Left lung (tissue), 10 donors: Measurements from ENCODE around the gene ARHGDIA. TPM values are rescaled to one million over a fixed set of nuclear protein-coding genes. Genes with fewer than 3 reads are reported as not detected.
A peak's percentile ranks its signal among the peaks of the same experiment; 100 is the strongest.

ENCODE experiments used
- ATAC-seq: fragments of 200-7000 bp; cut with Tn5 transposase; one replicate; pipeline ENCODE4 v1.9.1; 2020; ENCODE audit warnings: moderate library complexity
- DNase-seq, 4 donors: peaks; one replicate each; pipeline ENCODE4 v3.0.0-alpha.2; 2013 to 2020
- H3K27ac ChIP-seq, 2 donors: fragments of 200-600 bp; sonication (generic) in 1 of 2; one replicate each; pipeline versions ENCODE4 v1.5.0 to v1.8.0; 2020 to 2021
- H3K27me3 ChIP-seq, 2 donors: fragments of 200-600 bp; sonication (generic) in 1 of 2; one replicate each; pipeline versions ENCODE4 v1.5.0 to v1.8.0; 2020 to 2021
- H3K36me3 ChIP-seq, 2 donors: fragments of 200-600 bp; sonication (generic) in 1 of 2; one replicate each; pipeline versions ENCODE4 v1.5.0 to v1.8.0; 2020 to 2021
- H3K4me1 ChIP-seq, 2 donors: fragments of 200-600 bp; one replicate each; pipeline ENCODE4 v1.8.0; 2021
- H3K4me3 ChIP-seq, 2 donors: fragments of 200-600 bp; sonication (generic) in 1 of 2; one replicate each; pipeline versions ENCODE4 v1.5.0 to v1.8.0; 2020 to 2021; ENCODE audit warnings: mild to moderate bottlenecking in 1 of 2
- H3K9me3 ChIP-seq, 2 donors: fragments of 200-600 bp; sonication (generic) in 1 of 2; one replicate each; pipeline versions ENCODE4 v1.5.0 to v1.8.0; 2020 to 2021
- intact Hi-C, 2 donors: fragments of 100-400 bp; cut with DNase I; formaldehyde crosslinking; loops; one replicate each; pipeline versions ENCODE4 v1.11.2 to v1.14.2; 2022
- polyA plus RNA-seq, 6 donors: library from polyadenylated mRNA; unstranded; fragments of 120-200 nt; gene quantifications; one replicate each; pipeline ENCODE4 v1.2.1, GENCODE V29; 2013; ENCODE audit not compliant: insufficient read length in 6 of 6
- total RNA-seq, 2 donors: library from RNA; stranded (reverse); fragmentation: NEBNext Ultra II Directional; extraction: Animal tissue kit (Norgen Biotek cat#: 25700); gene quantifications; one replicate each; pipeline ENCODE4 v1.2.1, GENCODE V29; 2021
- TF ChIP-seq, protein P1 (sequence below), 2 donors: fragments of 200-600 bp; sonication (generic) in 1 of 2; IDR thresholded peaks; one replicate each; pipeline versions ENCODE4 v1.5.0 to v1.8.0; 2021; ENCODE audit warnings: antibody characterized with exemption in 2 of 2
- donor health status: DM: no; HTN: yes; CAD: no.
- donor health status: DM: no; HTN: no; CAD: no.

The ARHGDIA gene
- total and polyA plus RNA-seq, 8 donors = 139 to 481 (median 194) TPM

DNA sequence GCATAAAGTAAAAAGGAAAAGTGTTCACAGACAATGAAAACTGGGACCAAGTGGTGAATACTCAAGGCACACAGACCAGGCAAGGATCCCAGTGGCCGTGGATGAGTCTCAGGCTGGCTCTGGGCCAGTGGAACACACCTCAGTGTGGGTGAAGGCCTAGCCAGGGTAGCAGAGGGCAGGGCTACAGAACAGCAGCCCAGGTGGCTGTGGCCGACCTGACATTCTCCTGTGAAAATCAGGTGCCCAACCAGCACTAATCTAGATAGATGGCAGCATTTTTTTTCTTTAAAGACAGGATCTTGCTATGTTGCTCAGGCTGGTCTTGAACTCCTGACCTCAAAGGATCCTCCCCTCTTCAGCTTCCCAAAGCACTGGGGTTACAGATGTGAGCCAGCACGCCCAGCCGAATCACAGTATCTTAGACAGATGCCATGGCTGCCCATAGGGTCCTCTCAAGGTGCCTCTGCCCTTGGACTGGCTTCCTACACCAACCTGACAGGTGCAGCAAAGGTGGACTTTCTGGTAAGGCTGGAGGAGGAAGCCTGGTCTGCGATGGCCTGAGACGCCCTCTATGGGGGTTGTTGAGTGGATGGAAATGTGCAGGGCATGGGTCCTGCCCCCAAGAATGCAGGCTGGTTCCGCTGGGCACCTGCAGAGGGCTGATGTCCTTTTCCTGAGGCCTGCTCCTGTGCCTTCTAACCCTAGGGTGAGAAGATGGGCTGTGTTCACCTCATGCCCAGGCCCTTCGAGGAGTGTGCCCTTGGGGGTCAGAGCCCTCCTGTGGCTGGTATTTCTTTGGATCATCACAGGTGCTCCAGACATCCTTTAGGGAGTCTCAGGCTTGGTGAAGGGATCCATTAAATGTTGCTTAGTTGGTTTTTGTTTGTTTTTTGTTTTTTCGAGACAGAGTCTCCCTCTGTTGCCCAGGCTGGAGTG is 7.0 kb downstream of the ARHGDIA start:
- no peaks in the 10 kb centered on the region for H3K9me3 ChIP-seq
- intact Hi-C loops = no loop called here
- DNase-seq (no peak), ATAC-seq (no peak)
- H3K4me1 ChIP-seq = peaks cover 14 to 85% of the 10 kb centered on the region in 2 donors
- peaks cover 4 to 42% of the 10 kb centered on the region in 2 donors for H3K36me3 ChIP-seq
- TF ChIP-seq, protein P1, sequence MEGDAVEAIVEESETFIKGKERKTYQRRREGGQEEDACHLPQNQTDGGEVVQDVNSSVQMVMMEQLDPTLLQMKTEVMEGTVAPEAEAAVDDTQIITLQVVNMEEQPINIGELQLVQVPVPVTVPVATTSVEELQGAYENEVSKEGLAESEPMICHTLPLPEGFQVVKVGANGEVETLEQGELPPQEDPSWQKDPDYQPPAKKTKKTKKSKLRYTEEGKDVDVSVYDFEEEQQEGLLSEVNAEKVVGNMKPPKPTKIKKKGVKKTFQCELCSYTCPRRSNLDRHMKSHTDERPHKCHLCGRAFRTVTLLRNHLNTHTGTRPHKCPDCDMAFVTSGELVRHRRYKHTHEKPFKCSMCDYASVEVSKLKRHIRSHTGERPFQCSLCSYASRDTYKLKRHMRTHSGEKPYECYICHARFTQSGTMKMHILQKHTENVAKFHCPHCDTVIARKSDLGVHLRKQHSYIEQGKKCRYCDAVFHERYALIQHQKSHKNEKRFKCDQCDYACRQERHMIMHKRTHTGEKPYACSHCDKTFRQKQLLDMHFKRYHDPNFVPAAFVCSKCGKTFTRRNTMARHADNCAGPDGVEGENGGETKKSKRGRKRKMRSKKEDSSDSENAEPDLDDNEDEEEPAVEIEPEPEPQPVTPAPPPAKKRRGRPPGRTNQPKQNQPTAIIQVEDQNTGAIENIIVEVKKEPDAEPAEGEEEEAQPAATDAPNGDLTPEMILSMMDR (IDR thresholded peaks at IDR 0.05) = no peak
- H3K4me3 ChIP-seq = no peak overlapping the region
- H3K27ac ChIP-seq = peak overlapping the region in 1 of 2 donors; percentile 34
- H3K27me3 ChIP-seq = no peaks in the 10 kb centered on the region

DNA sequence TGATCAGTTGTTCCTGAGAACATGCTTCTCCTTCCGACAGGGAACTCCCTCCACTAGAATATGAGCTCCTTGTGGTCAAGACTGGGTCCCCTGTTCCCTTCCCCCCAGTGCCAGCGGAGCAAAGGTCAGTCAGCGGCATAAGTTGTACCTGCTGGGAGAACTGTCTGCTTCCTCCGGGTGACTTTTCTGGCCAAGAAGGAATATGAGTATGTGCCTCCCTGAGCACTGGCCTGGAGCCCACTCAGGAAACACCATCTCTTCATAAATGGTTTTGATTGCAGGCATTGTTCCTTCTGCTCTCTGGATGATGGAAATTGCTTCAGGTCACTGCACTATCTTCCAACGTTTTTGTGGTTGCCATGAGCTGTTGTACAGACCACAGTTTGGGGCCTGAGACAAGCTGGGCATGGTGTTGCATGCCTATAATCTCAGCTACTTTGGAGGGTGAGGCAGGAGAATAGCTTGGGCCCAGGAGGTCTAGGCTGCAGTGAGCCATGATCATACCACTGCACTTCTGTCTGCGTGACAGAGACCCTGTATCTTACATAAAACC is 7.9 kb downstream of the ARHGDIA start:
- Histone ChIP-seq H3K9me3 (no peaks in the 10 kb centered on the region), H3K36me3 (peaks cover 0 to 42% of the 10 kb centered on the region in 2 donors), H3K27me3 (no peaks in the 10 kb centered on the region), H3K4me3 (no peak overlapping the region), H3K4me1 (peaks cover 19 to 85% of the 10 kb centered on the region in 2 donors), H3K27ac (peak overlapping the region in 1 of 2 donors; percentile 34)
- ATAC-seq (no peak), DNase-seq (no peak)
- intact Hi-C loops = no loop called here
- TF ChIP-seq, protein P1 (IDR thresholded peaks at IDR 0.05) = no peak

- peak overlapping the region; percentile 93 to 97 for H3K4me3 ChIP-seq
- peak overlapping the region; percentile 93 to 98 for H3K27ac ChIP-seq
- H3K4me1 ChIP-seq = peaks cover 18 to 85% of the 10 kb centered on the region in 2 donors
- DNase-seq (peak; percentile 98 to 100 (median 100)), ATAC-seq (peak; percentile 94)
- no peaks in the 10 kb centered on the region for H3K27me3 ChIP-seq
- TF ChIP-seq, protein P1 (IDR thresholded peaks at IDR 0.05) = peak in 1 of 2 donors; percentile 11
- peaks cover 0 to 44% of the 10 kb centered on the region in 2 donors for H3K36me3 ChIP-seq
- intact Hi-C loops = no loop called here
- no peaks in the 10 kb centered on the region for H3K9me3 ChIP-seq
Observed at GRCh38 chr17:81860756-81861568, 10.2 kb downstream of the ARHGDIA start.

- DNase-seq (peak in 1 of 4 donors; percentile 95), ATAC-seq (no peak)
- Histone ChIP-seq H3K9me3 (no peaks in the 10 kb centered on the region), H3K36me3 (peaks cover 0 to 45% of the 10 kb centered on the region in 2 donors), H3K4me1 (peaks cover 16 to 85% of the 10 kb centered on the region in 2 donors), H3K27me3 (no peaks in the 10 kb centered on the region), H3K27ac (peak within 1 kb of the TSS; percentile 93 to 98), H3K4me3 (peak within 1 kb of the TSS; percentile 95 to 97)
- intact Hi-C loops = no loop called here
- TF ChIP-seq, protein P1 (IDR thresholded peaks at IDR 0.05) = no peak
Observed at GRCh38 chr17:81859906-81860755, 11.0 kb downstream of the ARHGDIA start, which contains the start of gene P4HB. Gene P4HB (minus strand): TSS chr17:81860535. CDS start chr17:81860471, 64 bp downstream.
